KMS-11 (cell line): ENCODE data around the gene TOMT.

Source experiments
- H2AFZ ChIP-seq: fragments of 200-600 bp; sonication (generic); 2 replicates; pipeline ENCODE4 v1.6.1; 2016; ENCODE audit warnings: antibody characterized with exemption, mixed run types, low read depth
- H3K27ac ChIP-seq: fragments of 200-600 bp; sonication (generic); 2 replicates; pipeline ENCODE4 v1.6.1; 2016; ENCODE audit warnings: mild to moderate bottlenecking, mixed run types
- H3K27me3 ChIP-seq: fragments of 200-600 bp; sonication (generic); 2 replicates; pipeline ENCODE4 v1.6.1; 2017; ENCODE audit warnings: mild to moderate bottlenecking, low read depth, mixed run types, moderate library complexity; ENCODE audit not compliant: insufficient read depth
- H3K36me3 ChIP-seq: fragments of 200-600 bp; sonication (generic); 2 replicates; pipeline ENCODE4 v1.6.1; 2017; ENCODE audit warnings: mild to moderate bottlenecking, mixed run types; ENCODE audit not compliant: insufficient read depth
- H3K4me1 ChIP-seq: fragments of 200-600 bp; sonication (generic); 2 replicates; pipeline ENCODE4 v1.6.1; 2016; ENCODE audit warnings: mild to moderate bottlenecking, low read depth, mixed run types; ENCODE audit not compliant: poor library complexity, severe bottlenecking
- H3K4me2 ChIP-seq: fragments of 200-600 bp; sonication (generic); 2 replicates; pipeline ENCODE4 v1.7.0; 2016; ENCODE audit warnings: mild to moderate bottlenecking, mixed run types
- H3K4me3 ChIP-seq: fragments of 200-600 bp; sonication (generic); IDR thresholded peaks from 2 replicates; pipeline ENCODE4 v1.6.1; 2017; ENCODE audit warnings: low read depth, low read length, mixed read lengths; ENCODE audit not compliant: insufficient read depth
- H3K79me2 ChIP-seq: fragments of 200-600 bp; sonication (generic); 2 replicates; pipeline ENCODE4 v1.6.1; 2016; ENCODE audit warnings: low read depth, mixed run types; ENCODE audit not compliant: insufficient read depth
- H3K9ac ChIP-seq: fragments of 200-600 bp; sonication (generic); 2 replicates; pipeline ENCODE4 v1.6.1; 2016; ENCODE audit warnings: mild to moderate bottlenecking, mixed run types
- H4K20me1 ChIP-seq: fragments of 200-600 bp; sonication (generic); 2 replicates; pipeline ENCODE4 v1.6.1; 2016; ENCODE audit warnings: mild to moderate bottlenecking, mixed run types; ENCODE audit not compliant: insufficient read depth
- TF ChIP-seq, protein P1 (sequence below): fragments of 200-600 bp; sonication (generic); conservative IDR thresholded peaks from 2 replicates; pipeline ENCODE4 v1.6.1; 2017; ENCODE audit warnings: low read depth, mild to moderate bottlenecking, antibody characterized with exemption, low read length, moderate library complexity, mixed read lengths

Gene TOMT

GRCh38 chr11:72105888-72106287 is at the start of gene TOMT:
Gene TOMT, plus strand, starts transcription at chr11:72105924. Its CDS starts 28 bp downstream, at chr11:72105952.
- no peak within 1 kb of the TSS for H3K27ac ChIP-seq
- H3K27me3 ChIP-seq = no peaks in the 10 kb centered on the region
- H2AFZ ChIP-seq = no peak within 1 kb of the TSS
- no peak within 1 kb of the TSS for H3K9ac ChIP-seq
- TF ChIP-seq, protein P1, sequence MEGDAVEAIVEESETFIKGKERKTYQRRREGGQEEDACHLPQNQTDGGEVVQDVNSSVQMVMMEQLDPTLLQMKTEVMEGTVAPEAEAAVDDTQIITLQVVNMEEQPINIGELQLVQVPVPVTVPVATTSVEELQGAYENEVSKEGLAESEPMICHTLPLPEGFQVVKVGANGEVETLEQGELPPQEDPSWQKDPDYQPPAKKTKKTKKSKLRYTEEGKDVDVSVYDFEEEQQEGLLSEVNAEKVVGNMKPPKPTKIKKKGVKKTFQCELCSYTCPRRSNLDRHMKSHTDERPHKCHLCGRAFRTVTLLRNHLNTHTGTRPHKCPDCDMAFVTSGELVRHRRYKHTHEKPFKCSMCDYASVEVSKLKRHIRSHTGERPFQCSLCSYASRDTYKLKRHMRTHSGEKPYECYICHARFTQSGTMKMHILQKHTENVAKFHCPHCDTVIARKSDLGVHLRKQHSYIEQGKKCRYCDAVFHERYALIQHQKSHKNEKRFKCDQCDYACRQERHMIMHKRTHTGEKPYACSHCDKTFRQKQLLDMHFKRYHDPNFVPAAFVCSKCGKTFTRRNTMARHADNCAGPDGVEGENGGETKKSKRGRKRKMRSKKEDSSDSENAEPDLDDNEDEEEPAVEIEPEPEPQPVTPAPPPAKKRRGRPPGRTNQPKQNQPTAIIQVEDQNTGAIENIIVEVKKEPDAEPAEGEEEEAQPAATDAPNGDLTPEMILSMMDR = no peak
- no peak within 1 kb of the TSS for H3K4me2 ChIP-seq
- peaks cover 20% of the 10 kb centered on the region; the same call in 1 of the 2 replicates for H3K79me2 ChIP-seq
- H4K20me1 ChIP-seq = no peaks in the 10 kb centered on the region
- peaks cover 11% of the 10 kb centered on the region for H3K4me1 ChIP-seq
- H3K36me3 ChIP-seq = no peaks in the 10 kb centered on the region
- no peak within 1 kb of the TSS for H3K4me3 ChIP-seq

GRCh38 chr11:72058416-72059034 is 47.2 kb upstream of the TOMT start:
- H3K4me3 ChIP-seq = no peak overlapping the region
- H3K27me3 ChIP-seq = no peaks in the 10 kb centered on the region
- no peak overlapping the region for H3K27ac ChIP-seq
- H2AFZ ChIP-seq = no peak overlapping the region
- H3K4me2 ChIP-seq = no peak overlapping the region
- H3K9ac ChIP-seq = no peak overlapping the region
- H4K20me1 ChIP-seq = no peaks in the 10 kb centered on the region
- H3K79me2 ChIP-seq = peaks cover 41% of the 10 kb centered on the region; the same call in 1 of the 2 replicates
- TF ChIP-seq, protein P1 = no peak
- no peaks in the 10 kb centered on the region for H3K4me1 ChIP-seq
- H3K36me3 ChIP-seq = no peaks in the 10 kb centered on the region

DNA sequence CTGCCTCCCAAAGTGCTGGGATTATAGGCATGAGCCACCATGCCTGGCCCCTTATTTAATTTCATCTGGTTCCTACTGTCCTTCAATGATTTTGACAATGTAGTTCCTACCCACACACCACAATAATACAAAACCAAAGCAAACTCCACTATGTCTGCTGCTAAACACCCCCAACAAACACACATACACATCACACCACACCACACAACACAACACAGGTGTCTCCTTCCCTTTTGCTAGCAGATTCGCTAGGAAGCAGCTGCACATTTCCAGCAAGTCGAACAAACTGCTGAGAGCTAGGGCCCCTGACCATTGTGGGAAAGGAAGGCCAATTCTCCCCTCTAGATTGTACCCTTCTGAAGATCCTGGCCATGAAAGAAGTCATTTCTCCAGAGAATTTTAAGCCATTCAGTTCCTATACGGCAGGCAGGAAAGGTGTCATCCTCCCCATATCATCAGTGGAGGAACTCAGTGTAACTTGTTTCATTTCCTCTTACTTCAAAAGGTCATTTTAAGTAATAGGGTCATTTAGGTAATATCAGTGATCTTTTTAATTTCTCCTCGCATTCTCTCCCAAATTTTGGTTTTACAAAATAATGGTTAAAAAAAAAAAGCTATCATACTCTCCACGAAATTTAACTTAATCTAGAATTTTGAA is 43.9 kb upstream of the TOMT start:
- peaks cover 24% of the 10 kb centered on the region; the same call in 1 of the 2 replicates for H3K79me2 ChIP-seq
- no peak overlapping the region for H3K9ac ChIP-seq
- H3K4me2 ChIP-seq = no peak overlapping the region
- no peaks in the 10 kb centered on the region for H3K4me1 ChIP-seq
- no peak overlapping the region for H3K4me3 ChIP-seq
- TF ChIP-seq, protein P1 = no peak
- H3K36me3 ChIP-seq = no peaks in the 10 kb centered on the region
- H3K27me3 ChIP-seq = no peaks in the 10 kb centered on the region
- no peaks in the 10 kb centered on the region for H4K20me1 ChIP-seq
- no peak overlapping the region for H3K27ac ChIP-seq
- no peak overlapping the region for H2AFZ ChIP-seq

GRCh38 chr11:72066855-72067254 is 38.9 kb upstream of the TOMT start:
- Histone ChIP-seq H3K36me3 (no peaks in the 10 kb centered on the region), H3K4me3 (no peak overlapping the region), H3K4me2 (no peak overlapping the region), H2AFZ (no peak overlapping the region), H3K27me3 (no peaks in the 10 kb centered on the region), H3K9ac (no peak overlapping the region), H3K27ac (no peak overlapping the region), H4K20me1 (no peaks in the 10 kb centered on the region), H3K79me2 (peaks cover 40% of the 10 kb centered on the region), H3K4me1 (peaks cover 45% of the 10 kb centered on the region)
- TF ChIP-seq, protein P1 = no peak
